BLaER1 treated with 17β-estradiol and CSF1 and Interleukin-3, amounts not matched to agents 10 nM and 100 nM (cell line): ENCODE results near the gene GP5.

Experiments used
- H3K27ac ChIP-seq, 11 experiments: shearing (Covaris generic); formaldehyde crosslinking; 2 replicates each; pipeline ENCODE4 v1.8.1; 2022
- H3K27me3 ChIP-seq, 11 experiments: shearing (Covaris generic); formaldehyde crosslinking; 2 replicates each; pipeline ENCODE4 v1.8.1; 2022
- H3K36me3 ChIP-seq, 11 experiments: shearing (Covaris generic); formaldehyde crosslinking; 2 replicates each; pipeline ENCODE4 v1.8.1; 2022
- H3K4me1 ChIP-seq, 10 experiments: shearing (Covaris generic); formaldehyde crosslinking; 2 replicates each; pipeline ENCODE4 v1.8.1; 2022
- H3K4me2 ChIP-seq, 11 experiments: shearing (Covaris generic); formaldehyde crosslinking; 2 replicates each; pipeline ENCODE4 v1.8.1; 2022
- H3K4me3 ChIP-seq, 10 experiments: shearing (Covaris generic); formaldehyde crosslinking; 2 replicates each; pipeline ENCODE4 v1.8.1; 2022
- H3K9ac ChIP-seq, 11 experiments: shearing (Covaris generic); formaldehyde crosslinking; 2 replicates each; pipeline ENCODE4 v1.8.1; 2022
- H3K9me3 ChIP-seq, 11 experiments: shearing (Covaris generic); formaldehyde crosslinking; replicated peaks in 1 of 11; 2 replicates each; pipeline ENCODE4 v1.8.1; 2022
- H4K20me1 ChIP-seq, 11 experiments: shearing (Covaris generic); formaldehyde crosslinking; 2 replicates each; pipeline ENCODE4 v1.8.1; 2022
- Cebpa-rat ChIP-seq, 11 experiments: shearing (Covaris generic); IDR thresholded peaks; 2 replicates each; pipeline ENCODE4 v1.8.1; 2022

GP5 gene, protein sequence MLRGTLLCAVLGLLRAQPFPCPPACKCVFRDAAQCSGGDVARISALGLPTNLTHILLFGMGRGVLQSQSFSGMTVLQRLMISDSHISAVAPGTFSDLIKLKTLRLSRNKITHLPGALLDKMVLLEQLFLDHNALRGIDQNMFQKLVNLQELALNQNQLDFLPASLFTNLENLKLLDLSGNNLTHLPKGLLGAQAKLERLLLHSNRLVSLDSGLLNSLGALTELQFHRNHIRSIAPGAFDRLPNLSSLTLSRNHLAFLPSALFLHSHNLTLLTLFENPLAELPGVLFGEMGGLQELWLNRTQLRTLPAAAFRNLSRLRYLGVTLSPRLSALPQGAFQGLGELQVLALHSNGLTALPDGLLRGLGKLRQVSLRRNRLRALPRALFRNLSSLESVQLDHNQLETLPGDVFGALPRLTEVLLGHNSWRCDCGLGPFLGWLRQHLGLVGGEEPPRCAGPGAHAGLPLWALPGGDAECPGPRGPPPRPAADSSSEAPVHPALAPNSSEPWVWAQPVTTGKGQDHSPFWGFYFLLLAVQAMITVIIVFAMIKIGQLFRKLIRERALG

DNA sequence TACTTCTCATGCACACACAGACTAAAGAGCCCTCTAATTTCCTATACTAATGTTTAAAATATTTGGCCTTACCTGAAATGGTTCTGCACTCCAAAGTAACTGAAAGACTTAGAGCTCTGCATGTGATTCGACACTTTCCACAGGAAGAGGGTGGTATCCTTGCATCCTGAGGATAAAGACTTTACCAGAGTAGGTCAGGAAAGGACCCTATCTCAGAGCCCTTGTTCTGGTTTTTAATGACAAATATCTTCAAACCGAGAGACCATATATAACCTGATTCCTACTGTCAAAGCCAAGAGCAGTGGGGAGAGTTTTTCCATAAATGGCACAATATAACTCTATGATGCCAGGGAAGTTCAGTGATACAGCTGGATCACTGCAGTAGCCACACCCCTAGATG, at the start of gene GP5:
Gene GP5 (minus strand): TSS at position 101 of the 400 bp plus-strand sequence. CDS start 984 bp downstream, outside the sequence.
- TF ChIP-seq Cebpa-rat (IDR thresholded peaks at IDR 0.05): no peak
- peaks cover 17 to 41% (median 26%) of the 10 kb centered on the region in 11 experiments for H3K27me3 ChIP-seq
- peak within 1 kb of the TSS in 5 of 11 experiments; percentile 62 to 78 (median 78); a peak in 7 of 22 replicates for H3K9ac ChIP-seq
- H3K27ac ChIP-seq: peak within 1 kb of the TSS in 3 of 11 experiments; percentile 83 to 87 (median 85); a peak in 4 of 22 replicates
- peak within 1 kb of the TSS; percentile 93 to 99 (median 98) for H3K4me2 ChIP-seq
- H3K4me1 ChIP-seq: peaks cover 47 to 83% (median 66%) of the 10 kb centered on the region in 10 experiments
- peak within 1 kb of the TSS; percentile 46 to 69 (median 56); a peak in 19 of 20 replicates for H3K4me3 ChIP-seq
- peaks cover 0 to 22% (median 3%) of the 10 kb centered on the region in 11 experiments; a peak in 11 of 22 replicates for H3K36me3 ChIP-seq
- H3K9me3 ChIP-seq: no peaks in the 10 kb centered on the region
- H4K20me1 ChIP-seq: peaks cover 0 to 36% (median 0%) of the 10 kb centered on the region in 11 experiments; a peak in 6 of 22 replicates

DNA sequence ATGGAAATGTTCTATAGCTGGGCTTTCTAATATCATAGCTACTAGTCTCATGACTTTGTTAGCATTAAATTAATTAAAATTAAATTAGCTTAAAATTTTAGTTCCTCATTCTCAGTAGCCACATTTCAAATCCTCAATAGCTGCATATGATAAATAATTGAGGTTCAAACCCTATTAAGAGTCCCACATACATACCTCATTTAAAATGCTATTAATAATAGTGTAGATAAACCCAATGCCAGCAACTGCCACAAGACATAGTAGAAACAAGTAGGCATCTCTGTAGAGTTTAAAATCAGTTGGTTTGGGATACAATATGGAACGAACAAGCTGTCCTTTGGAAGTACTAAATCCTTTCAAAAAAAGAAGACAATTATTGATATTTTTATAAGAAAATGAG, 48.6 kb upstream of the GP5 start:
- Histone ChIP-seq H3K4me1 (peaks cover 0 to 7% (median 0%) of the 10 kb centered on the region in 10 experiments; a peak in 3 of 20 replicates), H3K27ac (no peak overlapping the region), H3K9me3 (no peaks in the 10 kb centered on the region), H3K4me2 (no peak overlapping the region), H3K9ac (no peak overlapping the region), H3K27me3 (no peaks in the 10 kb centered on the region), H3K4me3 (no peak overlapping the region), H4K20me1 (peaks cover 0 to 100% (median 0%) of the 10 kb centered on the region in 11 experiments; a peak in 7 of 22 replicates), H3K36me3 (peaks cover 82 to 100% (median 99%) of the 10 kb centered on the region in 11 experiments)
- no peak for TF ChIP-seq Cebpa-rat (IDR thresholded peaks at IDR 0.05)

DNA sequence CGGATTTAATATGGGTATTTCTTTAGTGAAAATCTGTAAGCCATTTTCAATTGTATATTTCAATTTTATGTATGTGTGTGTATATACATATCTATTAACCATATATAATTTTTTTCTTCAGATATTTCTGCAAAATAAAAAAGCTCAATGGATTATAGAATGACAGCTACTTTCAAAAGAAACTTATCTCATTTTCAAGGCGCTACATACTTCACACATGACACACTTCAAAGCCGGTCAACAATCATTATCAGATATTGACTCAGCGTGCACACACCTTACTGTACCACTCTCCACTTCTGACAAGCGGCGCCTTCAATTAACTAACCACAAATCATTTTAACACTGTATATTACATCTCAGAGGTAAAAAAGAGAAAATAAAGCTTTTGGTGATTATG, 48.1 kb upstream of the GP5 start:
- H3K9me3 ChIP-seq: no peaks in the 10 kb centered on the region
- no peak overlapping the region for H3K4me2 ChIP-seq
- peaks cover 81 to 100% (median 99%) of the 10 kb centered on the region in 11 experiments for H3K36me3 ChIP-seq
- no peaks in the 10 kb centered on the region for H3K27me3 ChIP-seq
- H3K27ac ChIP-seq: no peak overlapping the region
- no peak overlapping the region for H3K4me3 ChIP-seq
- no peak overlapping the region for H3K9ac ChIP-seq
- peaks cover 0 to 7% (median 0%) of the 10 kb centered on the region in 10 experiments; a peak in 3 of 20 replicates for H3K4me1 ChIP-seq
- TF ChIP-seq Cebpa-rat (IDR thresholded peaks at IDR 0.05): no peak
- H4K20me1 ChIP-seq: peaks cover 0 to 100% (median 0%) of the 10 kb centered on the region in 11 experiments; a peak in 7 of 22 replicates

DNA sequence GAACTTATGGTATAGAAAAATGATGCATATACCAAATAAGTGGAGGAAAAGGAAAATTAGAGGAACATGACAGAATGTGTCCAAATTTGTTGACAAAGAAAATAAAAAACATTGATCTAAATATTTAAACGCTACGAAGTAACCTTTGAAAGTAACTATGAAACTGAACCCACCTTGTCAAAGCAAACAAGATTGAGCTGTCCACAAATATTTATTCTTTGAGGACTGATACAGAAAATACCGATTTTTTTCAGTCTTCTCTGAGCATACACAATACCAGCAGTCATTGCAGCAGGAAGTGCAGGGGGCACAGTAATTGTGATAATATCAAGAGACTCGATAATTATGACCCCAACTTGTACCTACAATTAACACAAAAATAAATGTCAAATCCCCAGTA, 47.7 kb upstream of the GP5 start:
- Histone ChIP-seq H3K27me3 (no peaks in the 10 kb centered on the region), H3K27ac (no peak overlapping the region), H3K4me2 (no peak overlapping the region), H3K4me1 (peaks cover 0 to 7% (median 0%) of the 10 kb centered on the region in 10 experiments; a peak in 3 of 20 replicates), H3K36me3 (peaks cover 81 to 100% (median 99%) of the 10 kb centered on the region in 11 experiments), H4K20me1 (peaks cover 0 to 100% (median 4%) of the 10 kb centered on the region in 11 experiments; a peak in 7 of 22 replicates), H3K9me3 (no peaks in the 10 kb centered on the region), H3K4me3 (no peak overlapping the region), H3K9ac (no peak overlapping the region)
- no peak for TF ChIP-seq Cebpa-rat (IDR thresholded peaks at IDR 0.05)

DNA sequence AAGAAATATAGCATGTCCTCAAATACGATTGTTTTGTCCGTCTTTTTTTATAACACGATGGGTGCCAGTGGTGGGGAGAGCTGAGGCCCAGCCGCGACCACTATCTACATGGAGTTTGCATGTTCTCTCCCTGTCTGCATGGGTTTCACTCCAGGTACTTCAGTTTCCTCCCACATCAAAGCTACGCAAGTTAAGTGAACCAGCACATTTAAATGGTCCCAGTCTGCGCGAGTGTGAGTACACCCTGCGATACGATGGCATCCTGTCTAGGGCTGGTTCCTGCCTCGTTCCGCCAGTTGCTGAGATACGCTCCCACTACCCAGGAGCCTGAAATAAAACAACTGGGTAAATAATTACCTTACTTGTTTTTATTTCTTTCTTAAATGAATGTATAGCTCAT, 47.1 kb upstream of the GP5 start:
- H4K20me1 ChIP-seq: peaks cover 0 to 100% (median 4%) of the 10 kb centered on the region in 11 experiments; a peak in 6 of 22 replicates
- no peaks in the 10 kb centered on the region for H3K27me3 ChIP-seq
- peaks cover 0 to 7% (median 0%) of the 10 kb centered on the region in 10 experiments; a peak in 3 of 20 replicates for H3K4me1 ChIP-seq
- H3K9ac ChIP-seq: no peak overlapping the region
- H3K27ac ChIP-seq: no peak overlapping the region
- peaks cover 81 to 100% (median 99%) of the 10 kb centered on the region in 11 experiments for H3K36me3 ChIP-seq
- no peaks in the 10 kb centered on the region for H3K9me3 ChIP-seq
- H3K4me3 ChIP-seq: no peak overlapping the region
- no peak overlapping the region for H3K4me2 ChIP-seq
- TF ChIP-seq Cebpa-rat (IDR thresholded peaks at IDR 0.05): no peak

DNA sequence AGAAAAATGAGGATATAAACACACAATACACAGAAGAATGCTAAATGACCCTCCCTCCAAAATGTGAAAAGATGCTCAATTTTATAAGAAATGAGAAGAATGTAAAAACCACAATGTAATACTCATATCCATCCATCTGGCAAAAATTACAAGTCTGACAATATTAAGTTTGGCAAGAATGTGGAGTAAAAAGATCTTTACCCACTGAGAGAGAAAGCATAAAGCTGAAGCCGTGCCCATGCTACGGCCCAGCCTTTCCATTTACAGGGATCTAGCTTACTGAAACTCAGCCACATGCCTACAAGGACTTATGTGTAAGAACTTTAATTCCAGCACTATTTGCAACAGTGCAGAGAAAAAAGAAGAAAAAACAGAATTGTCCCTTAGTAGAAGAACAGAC, 44.8 kb upstream of the GP5 start:
- H3K4me3 ChIP-seq: no peak overlapping the region
- no peak overlapping the region for H3K9ac ChIP-seq
- peaks cover 0 to 100% (median 4%) of the 10 kb centered on the region in 11 experiments; a peak in 6 of 22 replicates for H4K20me1 ChIP-seq
- no peak overlapping the region for H3K4me2 ChIP-seq
- peaks cover 0 to 9% (median 5%) of the 10 kb centered on the region in 10 experiments; a peak in 10 of 20 replicates for H3K4me1 ChIP-seq
- no peak for TF ChIP-seq Cebpa-rat (IDR thresholded peaks at IDR 0.05)
- no peak overlapping the region for H3K27ac ChIP-seq
- no peaks in the 10 kb centered on the region for H3K9me3 ChIP-seq
- no peaks in the 10 kb centered on the region for H3K27me3 ChIP-seq
- peaks cover 86 to 100% (median 99%) of the 10 kb centered on the region in 11 experiments for H3K36me3 ChIP-seq

DNA sequence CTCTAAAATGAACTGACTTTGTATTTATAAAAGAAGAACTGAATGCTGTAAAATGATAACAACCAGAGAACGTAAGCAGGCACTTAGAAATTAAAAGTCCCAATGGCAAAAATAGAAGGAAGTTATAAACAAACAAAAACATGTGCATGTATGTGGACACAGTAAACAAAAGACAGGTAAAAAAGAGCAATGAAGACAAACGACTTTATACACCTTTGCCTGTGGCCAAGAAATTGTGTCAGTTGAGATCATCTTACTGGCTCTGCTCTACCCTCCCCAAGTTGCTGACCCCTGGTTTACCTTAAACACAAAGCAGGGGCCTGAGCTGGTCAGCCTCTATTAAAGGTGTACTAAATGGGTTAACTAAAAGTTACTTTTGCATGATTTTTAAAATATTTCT, 41.7 kb upstream of the GP5 start:
- no peak overlapping the region for H3K4me2 ChIP-seq
- peaks cover 88 to 100% (median 99%) of the 10 kb centered on the region in 11 experiments for H3K36me3 ChIP-seq
- H3K9ac ChIP-seq: no peak overlapping the region
- peaks cover 0 to 16% (median 10%) of the 10 kb centered on the region in 10 experiments; a peak in 11 of 20 replicates for H3K4me1 ChIP-seq
- no peaks in the 10 kb centered on the region for H3K27me3 ChIP-seq
- no peaks in the 10 kb centered on the region for H3K9me3 ChIP-seq
- H3K27ac ChIP-seq: no peak overlapping the region
- H3K4me3 ChIP-seq: no peak overlapping the region
- H4K20me1 ChIP-seq: peaks cover 0 to 100% (median 4%) of the 10 kb centered on the region in 11 experiments; a peak in 7 of 22 replicates
- no peak for TF ChIP-seq Cebpa-rat (IDR thresholded peaks at IDR 0.05)

DNA sequence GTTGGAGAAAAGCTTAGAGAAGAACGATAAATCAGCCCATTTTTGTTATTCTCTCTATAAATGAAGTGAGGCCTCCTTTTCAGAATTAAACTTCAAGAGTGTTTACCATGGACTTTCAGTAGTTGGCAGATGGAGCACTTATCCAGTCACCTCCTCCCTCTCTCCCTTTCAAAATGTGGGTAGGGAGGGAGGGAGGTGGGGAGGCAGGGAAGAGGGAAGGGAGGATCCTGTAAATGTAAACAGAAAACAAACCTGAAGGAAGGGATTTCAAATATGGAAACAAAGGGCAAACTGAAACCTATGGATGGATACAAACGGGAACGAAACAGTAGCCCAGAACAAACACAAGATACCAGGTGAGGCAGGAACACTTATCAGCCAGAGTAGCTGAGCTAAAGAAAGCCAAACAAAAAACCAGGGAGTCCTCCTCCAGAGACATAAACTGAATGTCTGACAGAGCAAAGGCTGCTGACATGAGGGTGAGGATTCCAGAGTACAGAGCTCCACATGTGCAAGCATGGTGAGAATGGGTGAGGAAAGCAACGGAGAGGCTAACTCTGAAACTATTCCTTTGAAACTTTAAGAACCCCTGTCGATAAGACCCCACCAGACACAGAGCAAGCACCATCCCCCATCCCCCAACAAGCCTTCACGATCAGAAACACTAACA, 41.0 kb upstream of the GP5 start:
- no peak for TF ChIP-seq Cebpa-rat (IDR thresholded peaks at IDR 0.05)
- H3K27ac ChIP-seq: no peak overlapping the region
- H4K20me1 ChIP-seq: peaks cover 0 to 100% (median 4%) of the 10 kb centered on the region in 11 experiments; a peak in 7 of 22 replicates
- no peaks in the 10 kb centered on the region for H3K9me3 ChIP-seq
- H3K27me3 ChIP-seq: no peaks in the 10 kb centered on the region
- H3K4me3 ChIP-seq: no peak overlapping the region
- no peak overlapping the region for H3K9ac ChIP-seq
- H3K36me3 ChIP-seq: peaks cover 92 to 100% (median 99%) of the 10 kb centered on the region in 11 experiments
- no peak overlapping the region for H3K4me2 ChIP-seq
- peaks cover 0 to 16% (median 10%) of the 10 kb centered on the region in 10 experiments; a peak in 11 of 20 replicates for H3K4me1 ChIP-seq
